Upper lobe of left lung (tissue), 6 donors: ENCODE data around the gene ACVRL1. TPM values are rescaled to one million over a fixed set of nuclear protein-coding genes. Genes with fewer than 3 reads are reported as not detected.
A peak's percentile ranks its signal among the peaks of the same experiment; 100 is the strongest.

Experiments used
- ATAC-seq, 2 donors: fragments of 200-7000 bp; cut with Tn5 transposase; one replicate each; pipeline ENCODE4 v1.9.1; 2022; ENCODE audit warnings: mild to moderate bottlenecking in 2 of 2, moderate library complexity in 2 of 2; ENCODE audit not compliant: low FRiP score in 2 of 2
- DNase-seq, 2 donors: peaks; one replicate each; pipeline ENCODE4 v3.0.0-alpha.2; 2019 to 2020
- H3K27ac ChIP-seq, 4 donors: fragments of 200-600 bp; sonication (generic); one replicate each; pipeline ENCODE4 v1.5.1; 2016 to 2019
- H3K27me3 ChIP-seq, 4 donors: fragments of 200-600 bp; sonication (generic); one replicate each; pipeline ENCODE4 v1.5.1; 2017 to 2019
- H3K36me3 ChIP-seq, 4 donors: fragments of 200-600 bp; sonication (generic); one replicate each; pipeline ENCODE4 v1.5.1; 2016 to 2019
- H3K4me1 ChIP-seq, 4 donors: fragments of 200-600 bp; sonication (generic); one replicate each; pipeline ENCODE4 v1.5.1; 2018 to 2019
- H3K4me3 ChIP-seq, 4 donors: fragments of 200-600 bp; sonication (generic); one replicate each; pipeline ENCODE4 v1.5.1; 2017 to 2019; ENCODE audit warnings: mild to moderate bottlenecking in 2 of 4, moderate library complexity in 1 of 4
- H3K9me3 ChIP-seq, 4 donors: fragments of 200-600 bp; sonication (generic); one replicate each; pipeline ENCODE4 v1.5.1; 2018 to 2019
- CTCF ChIP-seq, 6 experiments: fragments of 450-650 bp in 4 of 6; fragments of 200-600 bp in 2 of 6; sonication (generic) in 2 of 6; IDR thresholded peaks; one replicate each; pipeline ENCODE4 v1.5.1; 2016 to 2019; ENCODE audit warnings: antibody characterized with exemption in 6 of 6
- EP300 ChIP-seq, 4 donors: sonication (generic); formaldehyde crosslinking; IDR thresholded peaks; one replicate each; pipeline ENCODE4 v1.5.1; 2017; ENCODE audit warnings: antibody characterized with exemption in 4 of 4, control low read depth in 2 of 4
- POLR2A ChIP-seq, 4 donors: fragments of 450-650 bp; IDR thresholded peaks; one replicate each; pipeline ENCODE4 v1.5.1; 2016 to 2017; ENCODE audit warnings: antibody characterized with exemption in 4 of 4, mild to moderate bottlenecking in 2 of 4
- POLR2AphosphoS5 ChIP-seq, 2 donors: sonication (generic); formaldehyde crosslinking; IDR thresholded peaks; one replicate each; pipeline ENCODE4 v1.5.1; 2017; ENCODE audit warnings: antibody characterized with exemption in 2 of 2
- WGBS, 2 donors: methylation state at CpG; one replicate each; pipeline ENCODE4 v1.1.5; 2017 to 2018; 5-methylcytosine and 5-hydroxymethylcytosine counted together
- total RNA-seq, 6 donors: library from RNA; depleted of rRNA in 4 of 6; stranded (reverse); fragments of >200 nt in 4 of 6; gene quantifications; one replicate each; pipeline versions ENCODE4 v1.1.0 to v1.2.1, GENCODE V29; 2016 to 2021
- donor health status: DM: no; HTN: no; CAD: no; lungs with moderate emphysema.
- donor health status: DM: no; HTN: yes; CAD: no; lungs with severe emphysema.

ACVRL1 gene
- total RNA-seq, 6 donors from 2014 or later: 62.9 to 265 (median 180) TPM

- H3K27ac ChIP-seq: no peak overlapping the region
- no peaks in the 10 kb centered on the region for H3K36me3 ChIP-seq
- 74 to 86% methylated on average over 5 to 15 of the region's 15 CpGs for WGBS, 2 donors
- H3K4me1 ChIP-seq: peaks cover 9 to 16% (median 15%) of the 10 kb centered on the region in 4 donors
- no peak overlapping the region for H3K4me3 ChIP-seq
- no peak for ATAC-seq
- H3K27me3 ChIP-seq: no peaks in the 10 kb centered on the region
- DNase-seq: peak in 1 of 2 donors; percentile 20
- no peak for TF ChIP-seq POLR2AphosphoS5 (IDR thresholded peaks at IDR 0.05)
- no peaks in the 10 kb centered on the region for H3K9me3 ChIP-seq
Measured at GRCh38 chr12:51888316-51889215, 18.7 kb upstream of the ACVRL1 start.

GRCh38 chr12:51889216-51890132 lies 17.8 kb upstream of the ACVRL1 start:
- 86 to 87% methylated on average over 17 to 21 of the region's 21 CpGs for WGBS, 2 donors
- Histone ChIP-seq H3K36me3 (no peaks in the 10 kb centered on the region), H3K27me3 (no peaks in the 10 kb centered on the region), H3K4me3 (no peak overlapping the region), H3K9me3 (no peaks in the 10 kb centered on the region), H3K27ac (no peak overlapping the region), H3K4me1 (peaks cover 9 to 17% (median 16%) of the 10 kb centered on the region in 4 donors)
- peak in 1 of 2 donors; percentile 60 for DNase-seq
- ATAC-seq: no peak
- TF ChIP-seq POLR2AphosphoS5 (IDR thresholded peaks at IDR 0.05) (no peak), POLR2A (IDR thresholded peaks at IDR 0.05) (no peak), CTCF (IDR thresholded peaks at IDR 0.05) (no peak), EP300 (IDR thresholded peaks at IDR 0.05) (no peak)

- no peaks in the 10 kb centered on the region for H3K36me3 ChIP-seq
- no peak for TF ChIP-seq POLR2AphosphoS5 (IDR thresholded peaks at IDR 0.05)
- TF ChIP-seq CTCF (IDR thresholded peaks at IDR 0.05): no peak
- no peak for TF ChIP-seq POLR2A (IDR thresholded peaks at IDR 0.05)
- TF ChIP-seq EP300 (IDR thresholded peaks at IDR 0.05): no peak
- no peak overlapping the region for H3K27ac ChIP-seq
- H3K27me3 ChIP-seq: no peaks in the 10 kb centered on the region
- H3K9me3 ChIP-seq: no peaks in the 10 kb centered on the region
- WGBS, 2 donors: 93 to 97% methylated on average over 2 of the region's 2 CpGs
- no peak overlapping the region for H3K4me3 ChIP-seq
- DNase-seq: no peak
- H3K4me1 ChIP-seq: peaks cover 9 to 22% (median 22%) of the 10 kb centered on the region in 4 donors
- ATAC-seq: no peak
Measured at GRCh38 chr12:51890133-51890464, 17.2 kb upstream of the ACVRL1 start.

- Histone ChIP-seq H3K4me1 (peaks cover 9 to 27% (median 23%) of the 10 kb centered on the region in 4 donors), H3K27me3 (no peaks in the 10 kb centered on the region), H3K36me3 (no peaks in the 10 kb centered on the region), H3K4me3 (no peak overlapping the region), H3K9me3 (no peaks in the 10 kb centered on the region), H3K27ac (no peak overlapping the region)
- 89 to 95% methylated on average over 14 to 22 of the region's 22 CpGs for WGBS, 2 donors
- peak in 1 of 2 donors; percentile 60 for DNase-seq
- TF ChIP-seq EP300 (IDR thresholded peaks at IDR 0.05) (no peak), POLR2AphosphoS5 (IDR thresholded peaks at IDR 0.05) (no peak), POLR2A (IDR thresholded peaks at IDR 0.05) (no peak), CTCF (IDR thresholded peaks at IDR 0.05) (no peak)
- ATAC-seq: no peak
Measured at GRCh38 chr12:51890511-51891171, 16.7 kb upstream of the ACVRL1 start.

- Histone ChIP-seq H3K36me3 (no peaks in the 10 kb centered on the region), H3K27me3 (no peaks in the 10 kb centered on the region), H3K9me3 (no peaks in the 10 kb centered on the region), H3K27ac (no peak overlapping the region), H3K4me1 (peaks cover 8 to 25% (median 22%) of the 10 kb centered on the region in 4 donors), H3K4me3 (no peak overlapping the region)
- TF ChIP-seq CTCF (IDR thresholded peaks at IDR 0.05) (peak; percentile 24 to 43 (median 32)), EP300 (IDR thresholded peaks at IDR 0.05) (no peak)
- no peak for ATAC-seq
- DNase-seq: no peak
Measured at GRCh38 chr12:51891843-51892242, 15.5 kb upstream of the ACVRL1 start.
